ENCODE data around the gene PCGF3.
"Not testable (repeated sequence)": the region's sequence is repeated elsewhere in the genome, so short reads cannot be mapped to it uniquely, and the experiment has no call there.

PCGF3 gene

GRCh38 chr4:732486-732885 is 26.9 kb downstream of the PCGF3 start:
- Histone ChIP-seq H3K9me3 (ENCODE audit: insufficient read depth, low read length) (no peaks in the 10 kb centered on the region), H3K4me3 (ENCODE audit: insufficient read length, low read depth) (no peak overlapping the region)
- no peak for DNase-seq (ENCODE audit: low read depth, low spot score)

GRCh38 chr4:732911-733630 is 27.4 kb downstream of the PCGF3 start:
- Histone ChIP-seq H3K4me1 (ENCODE audit: insufficient read depth, insufficient read length) (no peaks in the 10 kb centered on the region), H3K27me3 (ENCODE audit: insufficient read depth, insufficient read length) (no peaks in the 10 kb centered on the region), H3K9ac (ENCODE audit: insufficient read length, low read depth) (peak overlapping the region; percentile 1), H3K4me3 (ENCODE audit: insufficient read length, low read depth) (no peak overlapping the region), H3K9me3 (ENCODE audit: insufficient read depth, low read length) (no peaks in the 10 kb centered on the region), H3K36me3 (ENCODE audit: insufficient read depth, insufficient read length, low read length) (peaks cover 65% of the 10 kb centered on the region)
- TF ChIP-seq SUZ12 (IDR thresholded peaks at IDR 0.05; ENCODE audit: extremely low read depth, insufficient read depth, insufficient read length) (no peak), YY1 (IDR thresholded peaks at IDR 0.05; ENCODE audit: insufficient read depth, insufficient read length) (no peak), ZNF274 (IDR thresholded peaks at IDR 0.05; ENCODE audit: low read depth, low read length) (no peak)
- DNase-seq (ENCODE audit: low read depth, low spot score), result no peak

More at GRCh38 chr4:732486-732885, 26.9 kb downstream of the PCGF3 start:
- Histone ChIP-seq H3K36me3 (ENCODE audit: insufficient read depth, insufficient read length, low read length) (peaks cover 64% of the 10 kb centered on the region), H3K9ac (ENCODE audit: insufficient read length, low read depth) (peak overlapping the region; percentile 1), H3K27me3 (ENCODE audit: insufficient read depth, insufficient read length) (no peaks in the 10 kb centered on the region), H3K4me1 (ENCODE audit: insufficient read depth, insufficient read length) (no peaks in the 10 kb centered on the region)
- TF ChIP-seq YY1 (IDR thresholded peaks at IDR 0.05; ENCODE audit: insufficient read depth, insufficient read length), result no peak
- TF ChIP-seq ZNF274 (IDR thresholded peaks at IDR 0.05; ENCODE audit: low read depth, low read length), result no peak
- no peak for TF ChIP-seq SUZ12 (IDR thresholded peaks at IDR 0.05; ENCODE audit: extremely low read depth, insufficient read depth, insufficient read length)

- Histone ChIP-seq H3K36me3 (ENCODE audit: insufficient read depth, insufficient read length, low read length) (peaks cover 66% of the 10 kb centered on the region), H3K4me1 (ENCODE audit: insufficient read depth, insufficient read length) (no peaks in the 10 kb centered on the region)
- DNase-seq (ENCODE audit: low read depth, low spot score), result no peak
Measured at GRCh38 chr4:733631-733980, 28.0 kb downstream of the PCGF3 start.

GRCh38 chr4:734075-734474 is 28.4 kb downstream of the PCGF3 start:
- H3K4me3 ChIP-seq (ENCODE audit: insufficient read length, low read depth), result no peak overlapping the region
- peaks cover 69% of the 10 kb centered on the region for H3K36me3 ChIP-seq (ENCODE audit: insufficient read depth, insufficient read length, low read length)
- H3K9ac ChIP-seq (ENCODE audit: insufficient read length, low read depth), result no peak overlapping the region
- no peaks in the 10 kb centered on the region for H3K27me3 ChIP-seq (ENCODE audit: insufficient read depth, insufficient read length)
- TF ChIP-seq YY1 (IDR thresholded peaks at IDR 0.05; ENCODE audit: insufficient read depth, insufficient read length) (no peak), ZNF274 (IDR thresholded peaks at IDR 0.05; ENCODE audit: low read depth, low read length) (no peak), SUZ12 (IDR thresholded peaks at IDR 0.05; ENCODE audit: extremely low read depth, insufficient read depth, insufficient read length) (no peak)
- H3K4me1 ChIP-seq (ENCODE audit: insufficient read depth, insufficient read length), result no peaks in the 10 kb centered on the region
- DNase-seq (ENCODE audit: low read depth, low spot score), result no peak
- no peaks in the 10 kb centered on the region for H3K9me3 ChIP-seq (ENCODE audit: insufficient read depth, low read length)

More at GRCh38 chr4:733631-733980, 28.0 kb downstream of the PCGF3 start:
- Histone ChIP-seq H3K9ac (ENCODE audit: insufficient read length, low read depth) (no peak overlapping the region), H3K27me3 (ENCODE audit: insufficient read depth, insufficient read length) (no peaks in the 10 kb centered on the region), H3K4me3 (ENCODE audit: insufficient read length, low read depth) (no peak overlapping the region), H3K9me3 (ENCODE audit: insufficient read depth, low read length) (no peaks in the 10 kb centered on the region)
- TF ChIP-seq YY1 (IDR thresholded peaks at IDR 0.05; ENCODE audit: insufficient read depth, insufficient read length), result no peak
- TF ChIP-seq ZNF274 (IDR thresholded peaks at IDR 0.05; ENCODE audit: low read depth, low read length), result no peak
- no peak for TF ChIP-seq SUZ12 (IDR thresholded peaks at IDR 0.05; ENCODE audit: extremely low read depth, insufficient read depth, insufficient read length)

GRCh38 chr4:734951-735350 is 29.3 kb downstream of the PCGF3 start:
- TF ChIP-seq ZNF274 (IDR thresholded peaks at IDR 0.05; ENCODE audit: low read depth, low read length) (no peak), YY1 (IDR thresholded peaks at IDR 0.05; ENCODE audit: insufficient read depth, insufficient read length) (no peak), SUZ12 (IDR thresholded peaks at IDR 0.05; ENCODE audit: extremely low read depth, insufficient read depth, insufficient read length) (no peak)
- peaks cover 78% of the 10 kb centered on the region for H3K36me3 ChIP-seq (ENCODE audit: insufficient read depth, insufficient read length, low read length)

GRCh38 chr4:735583-735982 is 30.0 kb downstream of the PCGF3 start:
- Histone ChIP-seq H3K9ac (ENCODE audit: insufficient read length, low read depth) (no peak overlapping the region), H3K27me3 (ENCODE audit: insufficient read depth, insufficient read length) (no peaks in the 10 kb centered on the region), H3K9me3 (ENCODE audit: insufficient read depth, low read length) (no peaks in the 10 kb centered on the region), H3K36me3 (ENCODE audit: insufficient read depth, insufficient read length, low read length) (peaks cover 80% of the 10 kb centered on the region), H3K4me3 (ENCODE audit: insufficient read length, low read depth) (no peak overlapping the region), H3K4me1 (ENCODE audit: insufficient read depth, insufficient read length) (no peaks in the 10 kb centered on the region)
- TF ChIP-seq SUZ12 (IDR thresholded peaks at IDR 0.05; ENCODE audit: extremely low read depth, insufficient read depth, insufficient read length), result no peak
- TF ChIP-seq ZNF274 (IDR thresholded peaks at IDR 0.05; ENCODE audit: low read depth, low read length), result no peak
- TF ChIP-seq YY1 (IDR thresholded peaks at IDR 0.05; ENCODE audit: insufficient read depth, insufficient read length), result no peak
- no peak for DNase-seq (ENCODE audit: low read depth, low spot score)

More at GRCh38 chr4:734951-735350, 29.3 kb downstream of the PCGF3 start:
- Histone ChIP-seq H3K9me3 (ENCODE audit: insufficient read depth, low read length) (no peaks in the 10 kb centered on the region), H3K4me3 (ENCODE audit: insufficient read length, low read depth) (no peak overlapping the region), H3K4me1 (ENCODE audit: insufficient read depth, insufficient read length) (no peaks in the 10 kb centered on the region), H3K27me3 (ENCODE audit: insufficient read depth, insufficient read length) (no peaks in the 10 kb centered on the region), H3K9ac (ENCODE audit: insufficient read length, low read depth) (no peak overlapping the region)
- DNase-seq (ENCODE audit: low read depth, low spot score), result no peak

GRCh38 chr4:736561-736960 is 30.9 kb downstream of the PCGF3 start:
- H3K36me3 ChIP-seq (ENCODE audit: insufficient read depth, insufficient read length, low read length), result peaks cover 79% of the 10 kb centered on the region
- DNase-seq (ENCODE audit: low read depth, low spot score); H3K9ac ChIP-seq (ENCODE audit: insufficient read length, low read depth); H3K4me1 ChIP-seq (ENCODE audit: insufficient read depth, insufficient read length); H3K4me3 ChIP-seq (ENCODE audit: insufficient read length, low read depth); H3K9me3 ChIP-seq (ENCODE audit: insufficient read depth, low read length); H3K27me3 ChIP-seq (ENCODE audit: insufficient read depth, insufficient read length): not testable (repeated sequence)
